IPS-NIHi7 (cell line): ENCODE measurements around the gene STAC2.

Source experiments
- DNase-seq: peaks from one replicate; pipeline ENCODE4 v3.0.0; 2012; ENCODE audit warnings: mixed read lengths; ENCODE audit errors: extremely low spot score

The STAC2 gene

GRCh38 chr17:39165178-39165840, 60.4 kb downstream of the STAC2 start:
- no peak for DNase-seq

- DNase-seq: peak; percentile 91
Measured at GRCh38 chr17:39164675-39165143, 61.0 kb downstream of the STAC2 start.

- DNase-seq: no peak
Measured at GRCh38 chr17:39161962-39162361, 63.8 kb downstream of the STAC2 start.
